ENCODE measurements around the gene ARHGEF40. TPM values are rescaled to one million over a fixed set of nuclear protein-coding genes. Genes with fewer than 3 reads are reported as not detected.

The ARHGEF40 gene
- polyA plus RNA-seq, 6 donors from 2014 or later: 0.07 to 0.99 (median 0.27) TPM; not detected in 1

GRCh38 chr14:21043387-21043973 is 26.6 kb upstream of the ARHGEF40 start:
- no peak for DNase-seq
- H3K4me3 Mint-ChIP-seq: no peak overlapping the region
- H3K4me1 Mint-ChIP-seq: no peaks in the 10 kb centered on the region
- H3K36me3 Mint-ChIP-seq: no peaks in the 10 kb centered on the region
- H3K27me3 Mint-ChIP-seq: peaks cover 26 to 45% (median 39%) of the 10 kb centered on the region in 3 donors
- no peaks in the 10 kb centered on the region for H3K9me3 Mint-ChIP-seq
- no peak for ATAC-seq (ENCODE audit: low read depth in 2 of 2)
- H3K27ac Mint-ChIP-seq: peak overlapping the region in 1 of 6 donors; percentile 44

GRCh38 chr14:21043974-21044618 is 26.0 kb upstream of the ARHGEF40 start:
- no peaks in the 10 kb centered on the region for H3K9me3 Mint-ChIP-seq
- DNase-seq (no peak), ATAC-seq (ENCODE audit: low read depth in 2 of 2) (no peak)
- H3K4me1 Mint-ChIP-seq: no peaks in the 10 kb centered on the region
- H3K27ac Mint-ChIP-seq: no peak overlapping the region
- no peak overlapping the region for H3K4me3 Mint-ChIP-seq
- H3K36me3 Mint-ChIP-seq: no peaks in the 10 kb centered on the region
- H3K27me3 Mint-ChIP-seq: peaks cover 28 to 45% (median 39%) of the 10 kb centered on the region in 3 donors

- H3K4me3 Mint-ChIP-seq: no peak overlapping the region
- no peaks in the 10 kb centered on the region for H3K4me1 Mint-ChIP-seq
- DNase-seq (no peak), ATAC-seq (ENCODE audit: low read depth in 2 of 2) (no peak)
- H3K36me3 Mint-ChIP-seq: no peaks in the 10 kb centered on the region
- peaks cover 31 to 44% (median 36%) of the 10 kb centered on the region in 3 donors for H3K27me3 Mint-ChIP-seq
- no peak overlapping the region for H3K27ac Mint-ChIP-seq
- no peaks in the 10 kb centered on the region for H3K9me3 Mint-ChIP-seq
Observed at GRCh38 chr14:21047378-21047781, 22.7 kb upstream of the ARHGEF40 start.

DNA sequence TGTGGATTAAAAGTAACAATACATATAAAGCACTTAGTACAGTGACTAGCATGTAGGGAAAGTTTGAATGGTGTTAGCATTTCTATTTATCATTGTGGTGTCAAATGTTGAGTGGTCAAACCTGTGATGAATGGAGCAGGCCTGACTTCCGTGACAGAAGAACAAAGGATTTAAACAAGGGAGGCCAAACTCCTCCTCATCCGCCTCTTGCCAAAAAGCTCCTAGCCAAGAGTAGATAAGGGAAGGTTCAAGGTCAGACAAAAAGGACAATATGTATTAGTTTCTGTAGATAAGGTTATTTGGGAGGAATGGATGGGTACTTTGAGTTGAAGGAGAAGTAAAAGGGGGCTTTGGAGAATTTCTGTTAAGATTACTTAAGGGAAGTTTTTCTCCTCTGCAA is 21.5 kb upstream of the ARHGEF40 start:
- no peaks in the 10 kb centered on the region for H3K4me1 Mint-ChIP-seq
- DNase-seq (no peak), ATAC-seq (ENCODE audit: low read depth in 2 of 2) (no peak)
- no peaks in the 10 kb centered on the region for H3K36me3 Mint-ChIP-seq
- no peaks in the 10 kb centered on the region for H3K9me3 Mint-ChIP-seq
- peaks cover 21 to 32% (median 30%) of the 10 kb centered on the region in 3 donors for H3K27me3 Mint-ChIP-seq
- H3K4me3 Mint-ChIP-seq: no peak overlapping the region
- no peak overlapping the region for H3K27ac Mint-ChIP-seq

GRCh38 chr14:21049271-21049673 is 20.8 kb upstream of the ARHGEF40 start:
- Mint-ChIP-seq H3K4me1 (no peaks in the 10 kb centered on the region), H3K9me3 (no peaks in the 10 kb centered on the region), H3K4me3 (no peak overlapping the region), H3K27me3 (peaks cover 21 to 26% (median 25%) of the 10 kb centered on the region in 3 donors), H3K36me3 (no peaks in the 10 kb centered on the region), H3K27ac (no peak overlapping the region)
- ATAC-seq (ENCODE audit: low read depth in 2 of 2) (no peak), DNase-seq (no peak)

GRCh38 chr14:21050597-21050996 is 19.5 kb upstream of the ARHGEF40 start:
- no peaks in the 10 kb centered on the region for H3K4me1 Mint-ChIP-seq
- H3K4me3 Mint-ChIP-seq: no peak overlapping the region
- no peaks in the 10 kb centered on the region for H3K36me3 Mint-ChIP-seq
- ATAC-seq (ENCODE audit: low read depth in 2 of 2) (no peak), DNase-seq (no peak)
- H3K9me3 Mint-ChIP-seq: no peaks in the 10 kb centered on the region
- peaks cover 10 to 14% (median 13%) of the 10 kb centered on the region in 3 donors for H3K27me3 Mint-ChIP-seq
- no peak overlapping the region for H3K27ac Mint-ChIP-seq

DNA sequence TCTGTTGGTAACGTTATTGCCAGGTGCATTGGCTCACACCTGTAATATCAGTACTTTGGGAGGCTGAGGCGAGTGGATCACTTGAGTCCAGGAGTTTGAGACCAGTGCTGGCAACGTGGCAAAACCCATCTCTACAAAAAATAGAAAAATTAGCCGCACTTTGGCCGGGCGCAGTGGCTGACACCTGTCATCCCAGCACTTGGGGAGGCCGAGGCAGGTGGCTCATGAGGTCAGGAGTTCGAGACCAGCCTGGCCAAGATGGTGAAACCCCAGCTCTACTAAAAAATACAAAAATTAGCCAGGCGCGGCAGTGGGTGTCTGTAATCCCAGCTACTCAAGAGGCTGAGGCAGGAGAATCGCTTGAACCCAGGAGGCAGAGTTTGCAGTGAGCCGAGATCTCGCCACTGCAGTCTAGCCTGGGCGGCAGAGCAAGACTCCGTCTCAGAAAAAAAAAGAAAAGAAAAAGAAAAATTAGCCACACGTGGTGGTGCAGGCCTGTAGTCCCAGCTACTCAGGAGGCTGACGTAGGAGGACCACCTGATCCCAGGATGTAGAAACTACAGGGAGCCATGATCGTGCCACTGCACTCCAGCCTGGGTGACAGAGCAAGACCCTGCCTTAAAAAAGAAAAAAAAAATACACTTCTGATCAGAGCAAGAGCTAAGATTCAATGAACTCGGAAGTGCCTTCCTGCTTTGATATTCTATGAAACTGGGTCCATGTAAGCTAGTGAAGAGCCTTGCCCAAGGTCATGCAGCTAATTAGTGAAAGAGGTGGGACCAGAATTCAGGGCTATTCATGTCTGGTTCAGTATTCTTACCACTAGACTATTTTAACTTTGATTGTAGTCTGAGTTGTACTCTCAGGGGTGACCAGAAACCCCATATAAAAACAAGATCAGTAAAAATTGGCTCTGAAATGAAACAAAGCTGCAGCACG is 16.7 kb upstream of the ARHGEF40 start:
- Mint-ChIP-seq H3K36me3 (no peaks in the 10 kb centered on the region), H3K4me3 (no peak overlapping the region), H3K9me3 (no peaks in the 10 kb centered on the region), H3K27ac (peak overlapping the region in 1 of 6 donors; percentile 7), H3K4me1 (no peaks in the 10 kb centered on the region), H3K27me3 (peaks cover 8 to 13% (median 12%) of the 10 kb centered on the region in 3 donors)
- ATAC-seq (ENCODE audit: low read depth in 2 of 2) (no peak), DNase-seq (no peak)

- H3K4me3 Mint-ChIP-seq: no peak overlapping the region
- no peaks in the 10 kb centered on the region for H3K4me1 Mint-ChIP-seq
- H3K36me3 Mint-ChIP-seq: no peaks in the 10 kb centered on the region
- no peak for ATAC-seq (ENCODE audit: low read depth in 2 of 2)
- H3K9me3 Mint-ChIP-seq: no peaks in the 10 kb centered on the region
- no peak for DNase-seq
- H3K27me3 Mint-ChIP-seq: peaks cover 8 to 14% (median 10%) of the 10 kb centered on the region in 3 donors
- peak overlapping the region in 1 of 6 donors; percentile 7 for H3K27ac Mint-ChIP-seq
Observed at GRCh38 chr14:21054123-21054767, 15.9 kb upstream of the ARHGEF40 start.

- no peak for ATAC-seq (ENCODE audit: low read depth in 2 of 2)
- no peak overlapping the region for H3K27ac Mint-ChIP-seq
- no peak overlapping the region for H3K4me3 Mint-ChIP-seq
- no peaks in the 10 kb centered on the region for H3K4me1 Mint-ChIP-seq
- H3K36me3 Mint-ChIP-seq: no peaks in the 10 kb centered on the region
- no peak for DNase-seq
- H3K27me3 Mint-ChIP-seq: peaks cover 11 to 18% (median 13%) of the 10 kb centered on the region in 3 donors
- no peaks in the 10 kb centered on the region for H3K9me3 Mint-ChIP-seq
Observed at GRCh38 chr14:21054768-21055145, 15.3 kb upstream of the ARHGEF40 start.

GRCh38 chr14:21055432-21056117 is 14.5 kb upstream of the ARHGEF40 start:
- no peak overlapping the region for H3K4me3 Mint-ChIP-seq
- no peak for ATAC-seq (ENCODE audit: low read depth in 2 of 2)
- H3K27ac Mint-ChIP-seq: no peak overlapping the region
- H3K36me3 Mint-ChIP-seq: no peaks in the 10 kb centered on the region
- peaks cover 13 to 26% (median 21%) of the 10 kb centered on the region in 3 donors for H3K27me3 Mint-ChIP-seq
- H3K9me3 Mint-ChIP-seq: no peaks in the 10 kb centered on the region
- H3K4me1 Mint-ChIP-seq: no peaks in the 10 kb centered on the region
- DNase-seq: no peak

GRCh38 chr14:21056520-21057163 is 13.5 kb upstream of the ARHGEF40 start:
- Mint-ChIP-seq H3K27me3 (peaks cover 14 to 34% (median 28%) of the 10 kb centered on the region in 3 donors), H3K4me3 (no peak overlapping the region), H3K4me1 (no peaks in the 10 kb centered on the region), H3K36me3 (no peaks in the 10 kb centered on the region), H3K27ac (no peak overlapping the region), H3K9me3 (no peaks in the 10 kb centered on the region)
- DNase-seq: no peak
- no peak for ATAC-seq (ENCODE audit: low read depth in 2 of 2)

DNA sequence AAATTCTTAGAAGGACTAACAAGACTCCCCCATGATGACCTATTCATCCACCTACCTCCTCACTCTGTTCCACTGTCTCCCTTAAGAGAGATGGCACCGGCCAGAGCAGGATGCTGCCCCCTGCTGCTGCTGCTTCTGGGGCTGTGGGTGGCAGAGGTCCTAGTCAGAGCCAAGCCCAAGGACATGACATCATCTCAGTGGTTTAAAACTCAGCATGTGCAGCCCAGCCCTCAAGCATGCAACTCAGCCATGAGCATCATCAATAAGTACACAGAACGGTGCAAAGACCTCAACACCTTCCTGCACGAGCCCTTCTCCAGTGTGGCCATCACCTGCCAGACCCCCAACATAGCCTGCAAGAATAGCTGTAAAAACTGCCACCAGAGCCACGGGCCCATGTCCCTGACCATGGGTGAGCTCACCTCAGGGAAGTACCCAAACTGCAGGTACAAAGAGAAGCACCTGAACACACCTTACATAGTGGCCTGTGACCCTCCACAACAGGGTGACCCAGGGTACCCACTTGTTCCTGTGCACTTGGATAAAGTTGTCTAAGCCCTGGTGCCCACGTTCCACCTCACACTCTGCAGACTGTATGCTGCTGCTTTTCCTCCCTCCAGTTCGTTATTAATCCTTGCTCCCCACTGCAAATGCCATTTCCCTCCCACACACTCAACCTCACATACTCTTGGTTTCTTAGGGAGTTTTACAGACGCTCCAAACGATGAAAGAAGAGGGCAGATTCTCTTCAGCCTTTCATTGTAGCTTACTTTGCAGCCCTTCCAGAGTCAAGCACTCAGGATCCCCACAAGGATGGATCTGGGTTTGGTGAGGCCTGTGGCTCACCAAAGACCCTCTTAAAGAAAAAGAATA is 12.1 kb upstream of the ARHGEF40 start, which contains the start of gene RNASE8:
RNASE8 (plus strand) TSS at position 20 of the 873 bp plus-strand sequence; CDS start at position 91, 71 bp downstream.
- H3K4me3 Mint-ChIP-seq: no peak within 1 kb of the TSS
- peaks cover 20 to 28% (median 28%) of the 10 kb centered on the region in 3 donors for H3K27me3 Mint-ChIP-seq
- H3K9me3 Mint-ChIP-seq: no peaks in the 10 kb centered on the region
- H3K36me3 Mint-ChIP-seq: no peaks in the 10 kb centered on the region
- ATAC-seq (ENCODE audit: low read depth in 2 of 2): no peak
- no peak within 1 kb of the TSS for H3K27ac Mint-ChIP-seq
- no peak for DNase-seq
- H3K4me1 Mint-ChIP-seq: no peaks in the 10 kb centered on the region
